ENCODE measurements around the gene CDH23. TPM values are rescaled to one million over a fixed set of nuclear protein-coding genes. Genes with fewer than 3 reads are reported as not detected.
A peak's percentile ranks its signal among the peaks of the same experiment; 100 is the strongest.

Gene CDH23
- total and polyA plus RNA-seq, 9 of the 15 experiments (the other 6 are each of a cell fraction or from before 2014, with no cell fraction given), result 0.18 to 1.2 (median 0.47) TPM

GRCh38 chr10:71724539-71724938, 327.8 kb downstream of the CDH23 start:
- no peak overlapping the region for H3K4me3 ChIP-seq
- DNase-seq (ENCODE audit: extremely low read depth in 1 of 4, low spot score in 3 of 4), result no peak
- no peak for FAIRE-seq
- intact Hi-C loops (cut with micrococcal nuclease), result no loop called here
- in situ Hi-C loops (cut with MboI), result no loop called here
- peaks cover 31 to 48% of the 10 kb centered on the region in 2 experiments for H3K4me1 ChIP-seq (replicated peaks in 1 of 2; ENCODE audit: control insufficient read depth in 2 of 2, insufficient read depth in 2 of 2, low read length in 2 of 2)
- WGBS (ENCODE audit: insufficient coverage, low coverage, missing lambda C conversion rate), result 70% methylated on average over 6 of the region's 6 CpGs
- H3K79me2 ChIP-seq (ENCODE audit: control insufficient read depth, insufficient read depth, low read length), result no peaks in the 10 kb centered on the region
- H3K27ac ChIP-seq (ENCODE audit: extremely low read depth, low read depth, low read length), result no peak overlapping the region
- no peaks in the 10 kb centered on the region for H4K20me1 ChIP-seq (replicated peaks; ENCODE audit: control insufficient read depth, insufficient read depth, low read length)
- no peaks in the 10 kb centered on the region for H3K36me3 ChIP-seq (ENCODE audit: control insufficient read depth, insufficient read depth, low read length)
- BruUV-seq (replicated peaks), result no TSS peak
- H2AFZ ChIP-seq (ENCODE audit: low read depth, low read length), result no peak overlapping the region
- CTCF ChIA-PET (ENCODE audit: low intra/inter-chr PET ratio), result interaction anchor here (0.9 kb wide), 1 partner anchor 172 kb away, joined by 3 read pairs; no protein-coding TSS in a partner anchor
- no peak overlapping the region for H3K4me2 ChIP-seq (ENCODE audit: insufficient read depth, low read length)
- no peaks in the 10 kb centered on the region for H3K9me1 ChIP-seq (ENCODE audit: control insufficient read depth, insufficient read depth, low read length)
- no peaks in the 10 kb centered on the region for H3K27me3 ChIP-seq (ENCODE audit: control insufficient read depth in 2 of 2, insufficient read depth in 2 of 2, low read length in 2 of 2)
- TF ChIP-seq LARP7 (IDR thresholded peaks at IDR 0.05) (no peak), SLC30A9 (CRISPR knock-in tag; IDR thresholded peaks at IDR 0.05) (no peak), HES1 (IDR thresholded peaks at IDR 0.05; ENCODE audit: low read depth) (no peak), ZNF436 (CRISPR knock-in tag; IDR thresholded peaks at IDR 0.05) (no peak), ETS1 (conservative IDR thresholded peaks at IDR 0.05; ENCODE audit: control insufficient read depth, low read depth, low read length) (no peak), ZNF23 (CRISPR knock-in tag; IDR thresholded peaks at IDR 0.05) (no peak), NFYB (IDR thresholded peaks at IDR 0.05; ENCODE audit: extremely low read depth, insufficient read length) (peak; percentile 66)
- H3K9me3 ChIP-seq (replicated peaks; ENCODE audit: control insufficient read depth, insufficient read depth, low read depth, low read length), result no peaks in the 10 kb centered on the region
- no peak overlapping the region for H3K9ac ChIP-seq (ENCODE audit: insufficient read depth in 1 of 2, low read depth in 2 of 2, low read length in 2 of 2)
- ATAC-seq, result no peak
- POLR2A ChIA-PET, result interaction anchor here (0.8 to 1.4 kb wide), 3 partner anchors 18 to 157 kb away, joined by 3 read pairs; no protein-coding TSS in a partner anchor
